ENCODE results near the gene TMEM236.
"Not testable (repeated sequence)": the region's sequence is repeated elsewhere in the genome, so short reads cannot be mapped to it uniquely, and the experiment has no call there.

TMEM236 gene

GRCh38 chr10:17751781-17752445 lies at the start of gene TMEM236:
Gene TMEM236 (plus strand): TSS chr10:17752201. CDS start chr10:17752296, 95 bp downstream.
- no peak for DNase-seq (ENCODE audit: low read depth)

- DNase-seq (ENCODE audit: low read depth), result no peak
Observed at GRCh38 chr10:17703706-17704105, 48.3 kb upstream of the TMEM236 start.

GRCh38 chr10:17708821-17709220 lies 43.2 kb upstream of the TMEM236 start:
- no peak for DNase-seq (ENCODE audit: low read depth)

GRCh38 chr10:17709492-17709891 lies 42.5 kb upstream of the TMEM236 start:
- no peak for DNase-seq (ENCODE audit: low read depth)

- no peak for DNase-seq (ENCODE audit: low read depth)
Observed at GRCh38 chr10:17710181-17710580, 41.8 kb upstream of the TMEM236 start.

- DNase-seq (ENCODE audit: low read depth), result no peak
Observed at GRCh38 chr10:17712053-17712452, 39.9 kb upstream of the TMEM236 start.

GRCh38 chr10:17712717-17713471 lies 39.1 kb upstream of the TMEM236 start:
- DNase-seq (ENCODE audit: low read depth), result no peak

GRCh38 chr10:17713758-17714157 lies 38.2 kb upstream of the TMEM236 start:
- no peak for DNase-seq (ENCODE audit: low read depth)

- no peak for DNase-seq (ENCODE audit: low read depth)
Observed at GRCh38 chr10:17716161-17716560, 35.8 kb upstream of the TMEM236 start.

- DNase-seq (ENCODE audit: low read depth), result not testable (repeated sequence)
Observed at GRCh38 chr10:17722317-17723014, 29.5 kb upstream of the TMEM236 start.

GRCh38 chr10:17725703-17726102 lies 26.3 kb upstream of the TMEM236 start:
- DNase-seq (ENCODE audit: low read depth), result no peak

- DNase-seq (ENCODE audit: low read depth), result no peak
Observed at GRCh38 chr10:17729630-17730029, 22.4 kb upstream of the TMEM236 start.

- DNase-seq (ENCODE audit: low read depth), result no peak
Observed at GRCh38 chr10:17730667-17731066, 21.3 kb upstream of the TMEM236 start.

- DNase-seq (ENCODE audit: low read depth), result no peak
Observed at GRCh38 chr10:17731331-17732020, 20.5 kb upstream of the TMEM236 start.

- DNase-seq (ENCODE audit: low read depth), result no peak
Observed at GRCh38 chr10:17733620-17734019, 18.4 kb upstream of the TMEM236 start.

GRCh38 chr10:17734432-17735080 lies 17.4 kb upstream of the TMEM236 start:
- DNase-seq (ENCODE audit: low read depth), result no peak

- DNase-seq (ENCODE audit: low read depth), result no peak
Observed at GRCh38 chr10:17735166-17735941, 16.6 kb upstream of the TMEM236 start.

GRCh38 chr10:17736223-17736622 lies 15.8 kb upstream of the TMEM236 start:
- DNase-seq (ENCODE audit: low read depth), result no peak

GRCh38 chr10:17737027-17737965 lies 14.7 kb upstream of the TMEM236 start:
- DNase-seq (ENCODE audit: low read depth), result no peak

- DNase-seq (ENCODE audit: low read depth), result no peak
Observed at GRCh38 chr10:17740668-17741067, 11.3 kb upstream of the TMEM236 start.

Measured in activated T-cell treated with anti-CD3 and anti-CD28 coated beads for 24 hours (primary cell).